A549 (cell line): ENCODE measurements around the gene SLC35B2. TPM values are rescaled to one million over a fixed set of nuclear protein-coding genes. Genes with fewer than 3 reads are reported as not detected.

Experiments
- ATAC-seq, 2 experiments: fragments of 200-7000 bp in 1 of 2; fragments of >200 bp in 1 of 2; cut with Nextera tagmentation in 1 of 2; cut with Tn5 transposase in 1 of 2; 3 replicates each; pipeline versions ENCODE4 v1.8.0 to v1.9.1; 2018 to 2020; ENCODE audit warnings: mild to moderate bottlenecking in 1 of 2, moderate library complexity in 1 of 2
- CTCF ChIA-PET: fragments of 300-600 bp; sonication (Branson Sonifier 250); formaldehyde crosslinking; extraction: SDS; loops from one replicate; lab custom pipeline; 2021; ENCODE audit warnings: antibody characterized with exemption, inconsistent platforms; lab: Yijun Ruan, JAX
- POLR2A ChIA-PET: fragments of 350-600 bp; formaldehyde crosslinking; extraction: SDS; loops from one replicate; lab custom pipeline; 2021; ENCODE audit warnings: antibody characterized with exemption, inconsistent platforms; lab: Yijun Ruan, JAX
- DNase-seq, 2 experiments: peaks; one replicate each; pipeline versions ENCODE4 v3.0.0 to v3.0.0-alpha.2; 2011 to 2016; ENCODE audit warnings: low read depth in 1 of 2, low spot score in 1 of 2
- FAIRE-seq: peaks from 2 replicates; lab custom pipeline; 2011; peaks lifted over from hg19 to GRCh38; lab: Jason Lieb, UNC
- H3K27ac ChIP-seq, 2 experiments: fragments of >200 bp; sonication (Bioruptor Twin); formaldehyde crosslinking; 3 replicates each; pipeline ENCODE4 v1.5.1; 2016 to 2017
- H3K4me1 ChIP-seq: fragments of >200 bp; sonication (Bioruptor Twin); formaldehyde crosslinking; 3 replicates; pipeline ENCODE4 v1.6.1; 2016
- H3K4me2 ChIP-seq: fragments of >200 bp; sonication (Bioruptor Twin); formaldehyde crosslinking; 3 replicates; pipeline ENCODE4 v1.6.1; 2016
- H3K4me3 ChIP-seq: fragments of >200 bp; sonication (Bioruptor Twin); formaldehyde crosslinking; 3 replicates; pipeline ENCODE4 v1.5.1; 2016
- H3K9me3 ChIP-seq: fragments of >200 bp; sonication (Bioruptor Twin); formaldehyde crosslinking; 3 replicates; pipeline ENCODE4 v1.6.1; 2016
- BHLHE40 ChIP-seq: IDR thresholded peaks from 2 replicates; pipeline ENCODE4 v1.6.1; 2012; ENCODE audit warnings: low read depth, low read length, inconsistent platforms
- CEBPB ChIP-seq, 2 experiments: fragments of >200 bp in 1 of 2; sonication (Bioruptor Twin) in 1 of 2; formaldehyde crosslinking in 1 of 2; IDR thresholded peaks; 2 replicates each; pipeline ENCODE4 v1.6.1; 2012 to 2016
- CHD2 ChIP-seq: fragments of 150-350 bp; IDR thresholded peaks from 2 replicates; pipeline ENCODE4 v1.6.1; 2014; ENCODE audit warnings: low read length; ENCODE audit not compliant: partially characterized antibody
- EHF ChIP-seq: fragments of 250-450 bp; sonication (Bioruptor Pico); IDR thresholded peaks from 2 replicates; pipeline ENCODE4 v1.5.0; 2020; ENCODE audit warnings: mild to moderate bottlenecking
- ELK1 ChIP-seq: fragments of 150-350 bp; IDR thresholded peaks from 2 replicates; pipeline ENCODE4 v1.6.1; 2014; ENCODE audit warnings: low read depth, mild to moderate bottlenecking, low read length
- FOSB ChIP-seq: fragments of 250-450 bp; sonication (Bioruptor Pico); IDR thresholded peaks from 2 replicates; pipeline ENCODE4 v1.5.0; 2020; ENCODE audit warnings: mild to moderate bottlenecking, moderate library complexity
- GATA3 ChIP-seq: IDR thresholded peaks from 2 replicates; pipeline ENCODE4 v1.6.1; 2012; ENCODE audit warnings: borderline replicate concordance
- HOXA7 ChIP-seq: fragments of 250-450 bp; sonication (Bioruptor Pico); IDR thresholded peaks from 2 replicates; pipeline ENCODE4 v1.5.0; 2020; ENCODE audit warnings: mild to moderate bottlenecking, moderate library complexity
- HOXB13 ChIP-seq: fragments of 250-450 bp; sonication (Bioruptor Pico); IDR thresholded peaks from 2 replicates; pipeline ENCODE4 v1.5.0; 2020; ENCODE audit warnings: low read depth, mild to moderate bottlenecking, moderate library complexity
- JUNB ChIP-seq: fragments of >200 bp; sonication (Bioruptor Twin); formaldehyde crosslinking; IDR thresholded peaks from 2 replicates; pipeline ENCODE4 v1.6.1; 2016
- MAZ ChIP-seq: fragments of 150-350 bp; IDR thresholded peaks from 2 replicates; pipeline ENCODE4 v1.6.1; 2014; ENCODE audit warnings: antibody characterized with exemption, low read depth, low read length, borderline replicate concordance
- NPAS2 ChIP-seq: fragments of 250-450 bp; sonication (Bioruptor Pico); IDR thresholded peaks from 2 replicates; pipeline ENCODE4 v1.8.0; 2022; ENCODE audit warnings: mild to moderate bottlenecking, moderate library complexity, borderline replicate concordance
- POLR2A ChIP-seq: IDR thresholded peaks from 2 replicates; pipeline ENCODE4 v1.6.1; 2012; ENCODE audit warnings: mild to moderate bottlenecking, low read length
- RARB ChIP-seq: fragments of 250-450 bp; sonication (Bioruptor Pico); IDR thresholded peaks from 2 replicates; pipeline ENCODE4 v1.8.0; 2021; ENCODE audit warnings: mild to moderate bottlenecking, moderate library complexity
- SMC3 ChIP-seq: fragments of >200 bp; sonication (Bioruptor Twin); formaldehyde crosslinking; IDR thresholded peaks from 3 replicates; pipeline ENCODE4 v1.6.1; 2018; ENCODE audit warnings: inconsistent platforms
- SREBF2 ChIP-seq: fragments of 450-650 bp; IDR thresholded peaks from 2 replicates; pipeline ENCODE4 v1.6.1; 2014; ENCODE audit warnings: mild to moderate bottlenecking, moderate library complexity
- TFCP2L1 ChIP-seq: fragments of 250-450 bp; sonication (Bioruptor Pico); IDR thresholded peaks from 2 replicates; pipeline ENCODE4 v1.5.0; 2021; ENCODE audit warnings: mild to moderate bottlenecking
- ZFP36 ChIP-seq: fragments of 450-650 bp; IDR thresholded peaks from 2 replicates; pipeline ENCODE4 v1.6.1; 2014; ENCODE audit warnings: borderline replicate concordance; ENCODE audit not compliant: partially characterized antibody
- ZNF302 ChIP-seq: fragments of 250-450 bp; sonication (Bioruptor Pico); IDR thresholded peaks from 2 replicates; pipeline ENCODE4 v1.9.0; 2021; ENCODE audit warnings: inconsistent platforms, mild to moderate bottlenecking, moderate library complexity
- ZSCAN20 ChIP-seq: fragments of 250-450 bp; sonication (Bioruptor Pico); IDR thresholded peaks from 2 replicates; pipeline ENCODE4 v1.8.0; 2022; ENCODE audit warnings: mild to moderate bottlenecking, moderate library complexity
- WGBS: methylation state at CpG from one replicate; pipeline ENCODE4 v1.1.6; 2017; ENCODE audit errors: missing lambda C conversion rate; 5-methylcytosine and 5-hydroxymethylcytosine counted together
- polyA plus RNA-seq, 4 experiments: library from polyadenylated mRNA; depleted of rRNA in 3 of 4; stranded (reverse); fragments of >200 nt; fragmentation: RNase III in 1 of 4; extraction: RNeasy Plus Mini Kit Qiagen cat#74134 plus additional on column Dnase treatment in 1 of 4; gene quantifications; 2 replicates in 3 of 4; 3 replicates in 1 of 4; pipeline ENCODE4 v1.2.3, GENCODE V29; 2011 to 2017
- TF ChIP-seq, protein P1 (sequence below): fragments of 250-450 bp; sonication (Bioruptor Pico); IDR thresholded peaks from 2 replicates; pipeline ENCODE4 v1.5.0; 2020; ENCODE audit warnings: low read depth, mild to moderate bottlenecking, moderate library complexity

The SLC35B2 gene
- polyA plus RNA-seq, 2 of the 4 experiments (the other 2 are of a cell fraction) = 44.5 to 45.6 TPM

- TF ChIP-seq ELK1 (no peak), ZFP36 (no peak), ZNF302 (CRISPR knock-in tag) (no peak), HOXB13 (CRISPR knock-in tag) (no peak)
- DNase-seq = no peak
- ChIA-PET CTCF (interaction anchor here (1.0 to 2.8 kb wide), 3 partner anchors 15 to 66 kb away, joined by 3 to 12 read pairs (median 6); no protein-coding TSS in a partner anchor), POLR2A (no interaction called here)
- H3K9me3 ChIP-seq = no peaks in the 10 kb centered on the region
- no peak overlapping the region for H3K27ac ChIP-seq
- ATAC-seq = no peak
- H3K4me2 ChIP-seq = no peak overlapping the region
- FAIRE-seq = no peak
- WGBS = 0% methylated on average over 1 of the region's 1 CpG
- no peak overlapping the region for H3K4me3 ChIP-seq
- no peaks in the 10 kb centered on the region for H3K4me1 ChIP-seq
Observed at GRCh38 chr6:44273617-44274016, 16.3 kb upstream of the SLC35B2 start.

GRCh38 chr6:44272999-44273566, 15.8 kb upstream of the SLC35B2 start:
- no peak overlapping the region for H3K4me2 ChIP-seq
- H3K4me1 ChIP-seq = no peaks in the 10 kb centered on the region
- ChIA-PET CTCF (interaction anchor here (1.6 to 1.8 kb wide), 2 partner anchors 16 to 66 kb away, joined by 4 to 6 read pairs; no protein-coding TSS in a partner anchor), POLR2A (no interaction called here)
- no peak overlapping the region for H3K4me3 ChIP-seq
- ATAC-seq (no peak), FAIRE-seq (no peak), DNase-seq (no peak)
- H3K9me3 ChIP-seq = no peaks in the 10 kb centered on the region
- TF ChIP-seq SREBF2 (no peak), JUNB (no peak), FOSB (no peak), CHD2 (no peak), BHLHE40 (no peak), NPAS2 (CRISPR knock-in tag) (no peak), GATA3 (no peak), TFCP2L1 (no peak)
- TF ChIP-seq, all 56 proteins: peak for 0
- WGBS = 72% methylated on average over 14 of the region's 23 CpGs
- no peak overlapping the region for H3K27ac ChIP-seq

DNA sequence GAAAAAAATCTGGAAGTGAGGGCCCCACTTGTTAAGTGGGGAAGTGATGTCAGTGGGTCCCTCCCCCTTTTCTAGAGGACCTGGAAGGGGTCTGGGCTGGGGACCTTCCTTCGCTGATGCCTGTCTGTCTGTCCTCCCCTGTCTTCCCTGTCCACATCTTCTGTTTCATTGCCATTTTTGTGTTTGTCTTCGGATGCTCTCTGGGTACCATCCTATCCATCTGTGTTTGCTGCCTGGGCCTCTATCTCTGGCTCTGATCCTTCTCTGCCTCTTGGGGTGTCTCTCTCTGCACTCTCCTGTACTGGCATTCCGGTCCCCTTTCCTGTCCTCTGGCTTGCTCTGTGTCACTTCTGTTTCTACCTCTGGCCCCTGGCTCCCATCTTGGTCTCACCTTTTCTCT, 15.2 kb upstream of the SLC35B2 start:
- no peaks in the 10 kb centered on the region for H3K9me3 ChIP-seq
- POLR2A ChIA-PET = no interaction called here
- H3K27ac ChIP-seq = no peak overlapping the region
- WGBS = 56% methylated on average over 3 of the region's 3 CpGs
- H3K4me2 ChIP-seq = no peak overlapping the region
- TF ChIP-seq HOXA7 (no peak), RARB (CRISPR knock-in tag) (no peak), POLR2A (no peak), ZFP36 (no peak), CEBPB (IDR thresholded peaks at IDR 0.05) (no peak), MAZ (no peak), EHF (CRISPR knock-in tag) (no peak), ZSCAN20 (CRISPR knock-in tag) (no peak), SMC3 (no peak)
- TF ChIP-seq, protein P1, sequence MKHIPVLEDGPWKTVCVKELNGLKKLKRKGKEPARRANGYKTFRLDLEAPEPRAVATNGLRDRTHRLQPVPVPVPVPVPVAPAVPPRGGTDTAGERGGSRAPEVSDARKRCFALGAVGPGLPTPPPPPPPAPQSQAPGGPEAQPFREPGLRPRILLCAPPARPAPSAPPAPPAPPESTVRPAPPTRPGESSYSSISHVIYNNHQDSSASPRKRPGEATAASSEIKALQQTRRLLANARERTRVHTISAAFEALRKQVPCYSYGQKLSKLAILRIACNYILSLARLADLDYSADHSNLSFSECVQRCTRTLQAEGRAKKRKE (CRISPR knock-in tag) = no peak
- FAIRE-seq (no peak), ATAC-seq (no peak), DNase-seq (no peak)
- H3K4me1 ChIP-seq = no peaks in the 10 kb centered on the region
- H3K4me3 ChIP-seq = no peak overlapping the region
- CTCF ChIA-PET = interaction anchor here (1.0 to 1.8 kb wide), 3 partner anchors 16 to 66 kb away, joined by 3 to 4 read pairs (median 3); no protein-coding TSS in a partner anchor
